Mammary epithelial cell (primary cell): ENCODE measurements around the gene FOLR3.

Source experiments
- CTCF ChIP-seq, 2 donors: IDR thresholded peaks in 1 of 2; conservative IDR thresholded peaks in 1 of 2; 2 replicates each; pipeline ENCODE4 v1.5.1; 2011 to 2012; ENCODE audit warnings: inconsistent platforms in 2 of 2, low read length in 2 of 2, mild to moderate bottlenecking in 2 of 2, control low read depth in 1 of 2, low read depth in 1 of 2; ENCODE audit not compliant: insufficient read depth in 1 of 2; ENCODE audit errors: extremely low read depth in 1 of 2
- EZH2 ChIP-seq: IDR thresholded peaks from 2 replicates; pipeline ENCODE4 v1.6.1; 2012; ENCODE audit warnings: low read length, inconsistent platforms, borderline replicate concordance

GRCh38 chr11:72179804-72180396, 44.4 kb downstream of the FOLR3 start:
- TF ChIP-seq CTCF (conservative IDR thresholded peaks at IDR 0.05 in 1 of 2, IDR thresholded peaks at IDR 0.05 in 1 of 2; ENCODE audit: extremely low read depth in 1 of 2, insufficient read depth in 1 of 2, low read depth in 1 of 2, low read length in 2 of 2) (no peak), EZH2 (no peak)
